GM18526 (cell line): Measurements from ENCODE around the gene CEMP1.

ENCODE experiments used
- POLR2A ChIP-seq: IDR thresholded peaks from 3 replicates; pipeline ENCODE4 v1.6.1; 2011; ENCODE audit not compliant: insufficient read length; ENCODE audit errors: extremely low read depth

CEMP1 gene, protein sequence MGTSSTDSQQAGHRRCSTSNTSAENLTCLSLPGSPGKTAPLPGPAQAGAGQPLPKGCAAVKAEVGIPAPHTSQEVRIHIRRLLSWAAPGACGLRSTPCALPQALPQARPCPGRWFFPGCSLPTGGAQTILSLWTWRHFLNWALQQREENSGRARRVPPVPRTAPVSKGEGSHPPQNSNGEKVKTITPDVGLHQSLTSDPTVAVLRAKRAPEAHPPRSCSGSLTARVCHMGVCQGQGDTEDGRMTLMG

DNA sequence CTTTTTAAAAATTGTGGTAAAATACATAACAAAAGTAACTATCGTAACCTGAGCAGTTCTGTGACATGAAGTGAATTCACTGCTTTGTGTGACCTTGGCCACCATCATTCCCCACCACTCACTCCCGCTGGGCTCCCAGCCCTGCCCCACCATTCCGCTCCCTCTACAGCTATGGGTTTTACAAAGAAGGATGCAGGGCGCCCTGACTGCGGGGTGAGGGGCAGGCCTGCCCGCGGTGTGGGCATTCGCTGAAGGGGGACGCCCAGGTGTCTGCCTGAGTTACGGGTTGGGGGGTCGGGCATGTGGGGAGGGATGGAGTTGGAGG lies at the start of gene CEMP1:
Gene CEMP1 (minus strand): TSS at position 38 of the 325 bp plus-strand sequence. CDS start 335 bp downstream, outside the sequence.
- no peak for TF ChIP-seq POLR2A

GRCh38 chr16:2537451-2538379 lies 6.5 kb upstream of the CEMP1 start, which contains the start of gene PDPK1:
Gene PDPK1 (plus strand): TSS chr16:2538021. CDS start chr16:2538113, 92 bp downstream.
- peak; percentile 54 for TF ChIP-seq POLR2A

DNA sequence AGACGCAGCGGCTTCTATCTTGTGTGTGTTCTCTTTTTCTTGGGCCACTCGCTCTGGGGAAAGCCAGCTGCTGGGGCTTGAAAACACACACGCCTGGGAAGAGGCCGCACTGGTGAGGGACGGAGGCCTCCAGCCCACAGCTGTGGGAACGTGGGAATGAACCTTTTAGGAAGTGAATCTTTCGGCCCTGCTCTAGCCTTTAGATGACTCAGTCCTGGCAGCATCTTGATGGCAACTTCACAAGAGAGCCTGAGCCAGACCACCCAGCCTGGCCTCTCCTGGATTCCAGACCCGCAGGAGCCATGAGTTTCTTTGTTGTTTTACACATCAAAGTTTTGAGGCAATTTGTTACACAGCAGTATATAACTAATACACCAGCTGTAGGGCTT lies 4.4 kb upstream of the CEMP1 start:
- no peak for TF ChIP-seq POLR2A

DNA sequence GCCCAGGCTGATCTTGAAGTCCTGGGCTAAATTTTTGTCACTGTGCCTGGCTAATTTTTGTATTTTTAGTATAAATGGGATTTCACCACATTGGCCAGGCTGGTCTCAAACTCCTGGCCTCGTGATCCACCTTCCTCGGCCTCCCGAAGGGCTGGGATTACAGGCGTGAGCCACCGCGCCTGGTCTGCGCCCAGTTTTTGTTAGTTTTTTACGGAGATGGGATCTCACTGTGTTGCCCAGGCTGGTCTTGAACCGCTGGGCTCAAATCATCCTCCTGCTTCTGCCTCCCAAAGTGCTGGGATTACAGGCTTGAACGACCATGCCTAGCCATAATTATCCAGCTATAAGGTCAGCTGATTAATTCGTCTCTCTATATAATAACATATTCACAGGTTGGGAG lies 2.7 kb upstream of the CEMP1 start:
- no peak for TF ChIP-seq POLR2A

DNA sequence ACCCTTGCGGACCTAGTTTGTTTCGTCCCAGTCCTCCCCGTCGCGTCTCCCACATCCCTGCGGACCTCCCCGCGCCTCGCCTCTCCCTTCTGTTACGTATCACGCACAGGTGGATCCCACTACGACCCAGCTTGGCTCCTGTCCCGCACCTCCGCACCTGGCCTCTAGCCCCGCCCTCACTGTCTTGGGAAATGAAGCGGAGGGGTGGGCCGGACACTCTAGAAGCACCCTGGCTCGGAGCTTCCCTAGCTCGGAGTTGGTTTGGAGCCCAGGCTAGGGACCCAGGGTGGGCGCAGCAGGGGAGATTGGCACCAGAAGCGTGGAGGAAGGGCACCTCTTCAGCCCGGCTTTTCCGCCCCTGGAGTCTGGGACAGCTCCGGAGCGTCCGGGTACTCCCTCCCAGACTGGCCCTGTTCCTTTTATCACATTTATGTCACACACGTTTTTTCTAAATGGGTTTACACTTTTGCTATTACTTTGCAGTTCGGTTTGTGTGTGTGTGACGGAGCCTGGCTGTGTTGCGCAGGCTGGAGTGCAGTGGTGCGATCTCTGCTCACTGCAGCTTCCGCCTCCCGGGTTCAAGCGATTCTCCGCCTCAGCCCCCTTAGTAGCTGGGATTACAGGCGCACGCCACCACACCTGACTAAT lies 1.4 kb upstream of the CEMP1 start:
- no peak for TF ChIP-seq POLR2A

DNA sequence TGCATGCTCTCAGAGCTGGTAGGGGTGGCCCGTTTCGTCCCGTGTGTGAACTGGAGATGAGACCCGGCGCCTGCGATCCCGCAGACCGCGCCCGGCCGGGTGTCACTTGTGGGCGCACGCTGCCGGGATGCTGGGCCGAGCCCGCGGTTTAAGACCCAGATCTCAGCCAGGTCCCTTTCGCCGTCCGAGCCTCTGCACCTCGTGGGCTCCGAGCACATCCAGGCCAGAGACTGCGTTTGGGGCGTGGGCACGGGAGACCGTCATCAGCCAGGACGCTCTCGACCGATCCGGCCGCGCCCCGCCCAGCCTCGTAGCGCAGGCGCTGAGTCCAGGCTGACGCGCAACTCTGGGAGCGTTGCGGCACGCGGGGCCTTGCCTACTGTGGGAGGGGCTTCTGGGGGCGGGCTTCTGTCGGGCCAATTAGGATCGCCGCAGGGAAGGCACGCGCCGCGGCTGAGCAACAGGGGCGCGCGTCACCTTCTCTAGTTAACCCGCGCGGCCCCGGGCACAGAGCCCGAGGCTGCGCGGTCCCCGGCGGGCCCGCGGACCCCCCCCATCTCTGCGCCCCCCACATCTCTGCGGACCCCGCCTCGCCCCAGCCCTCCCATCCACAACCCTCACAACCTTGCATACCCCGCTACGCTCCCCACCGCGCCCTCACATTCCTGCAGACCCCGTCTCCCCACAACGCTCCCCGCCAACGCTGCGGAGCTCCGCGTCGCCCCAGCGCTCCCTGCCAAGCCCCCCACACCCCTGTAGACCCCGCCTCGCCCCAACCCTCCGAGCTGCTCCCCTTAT lies 687 bp upstream of the CEMP1 start:
- peak; percentile 71 for TF ChIP-seq POLR2A

DNA sequence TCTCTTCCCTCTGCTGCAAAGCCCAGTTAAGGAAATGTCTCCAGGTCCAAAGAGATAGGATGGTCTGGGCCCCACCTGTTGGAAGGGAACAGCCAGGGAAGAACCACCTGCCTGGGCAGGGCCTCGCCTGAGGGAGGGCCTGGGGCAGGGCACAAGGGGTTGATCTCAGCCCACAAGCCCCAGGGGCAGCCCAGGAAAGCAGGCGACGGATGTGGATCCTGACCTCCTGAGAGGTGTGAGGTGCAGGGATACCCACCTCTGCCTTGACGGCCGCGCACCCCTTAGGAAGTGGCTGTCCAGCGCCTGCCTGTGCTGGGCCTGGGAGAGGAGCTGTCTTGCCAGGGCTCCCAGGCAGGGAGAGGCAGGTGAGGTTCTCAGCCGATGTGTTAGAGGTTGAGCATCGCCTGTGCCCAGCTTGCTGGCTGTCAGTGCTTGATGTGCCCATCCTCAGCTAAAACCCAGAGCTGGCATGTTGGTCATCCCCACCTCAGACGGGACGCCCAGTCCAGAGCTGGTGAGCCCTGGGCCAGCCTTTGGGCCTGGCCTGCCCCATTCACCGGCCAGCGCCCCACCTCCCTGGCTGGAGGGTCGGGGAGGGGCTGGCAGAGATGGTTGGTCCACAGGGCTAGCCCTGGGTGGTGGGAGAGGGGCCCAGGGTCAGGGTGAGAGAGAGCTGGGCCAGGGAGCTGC lies 434 bp downstream of the CEMP1 start:
- no peak for TF ChIP-seq POLR2A

GRCh38 chr16:2529961-2530628 lies 1.1 kb downstream of the CEMP1 start:
- TF ChIP-seq POLR2A: no peak

DNA sequence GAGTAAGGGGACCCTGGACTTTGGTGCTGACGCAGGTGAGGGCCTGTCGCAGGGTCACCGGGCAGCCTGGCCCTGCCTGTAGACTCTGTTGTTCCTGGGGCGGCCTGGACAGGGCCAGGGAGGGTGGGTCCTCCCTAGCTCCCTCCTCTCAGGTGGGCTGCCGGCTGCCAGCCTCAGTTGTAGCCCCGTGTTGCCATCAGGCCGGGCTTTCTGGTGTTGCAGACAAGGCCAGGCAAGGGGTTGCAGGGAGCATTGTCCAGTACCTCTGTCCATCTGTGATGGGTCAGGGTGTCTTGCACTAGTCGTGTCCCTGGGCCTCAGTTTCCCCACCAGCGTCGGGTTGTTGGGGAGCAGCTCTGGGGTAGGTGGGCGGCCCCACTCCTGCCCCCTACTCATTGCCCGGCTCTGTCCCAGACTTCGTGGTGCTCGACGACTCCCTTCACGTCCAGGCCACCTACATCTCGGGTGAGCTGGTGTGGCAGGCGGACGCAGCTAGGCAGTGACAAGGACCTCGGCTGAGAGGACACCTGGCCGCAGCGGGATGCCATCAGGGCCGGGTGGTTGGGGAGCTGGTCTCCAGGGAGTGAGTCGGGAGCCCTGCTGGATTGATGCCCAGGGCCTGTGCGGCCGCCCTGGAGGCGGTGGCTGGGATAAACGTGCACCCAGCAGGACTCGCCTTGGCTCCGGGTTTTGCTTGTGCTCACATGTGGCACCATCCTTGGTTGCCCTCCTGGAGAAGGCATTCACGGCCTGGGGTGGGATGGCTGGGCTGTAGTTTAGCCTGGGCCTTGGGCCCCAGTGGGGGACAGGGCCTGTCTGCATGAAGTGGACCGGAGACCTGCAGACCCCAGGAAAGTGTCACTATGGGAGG lies 1.9 kb downstream of the CEMP1 start:
- no peak for TF ChIP-seq POLR2A

DNA sequence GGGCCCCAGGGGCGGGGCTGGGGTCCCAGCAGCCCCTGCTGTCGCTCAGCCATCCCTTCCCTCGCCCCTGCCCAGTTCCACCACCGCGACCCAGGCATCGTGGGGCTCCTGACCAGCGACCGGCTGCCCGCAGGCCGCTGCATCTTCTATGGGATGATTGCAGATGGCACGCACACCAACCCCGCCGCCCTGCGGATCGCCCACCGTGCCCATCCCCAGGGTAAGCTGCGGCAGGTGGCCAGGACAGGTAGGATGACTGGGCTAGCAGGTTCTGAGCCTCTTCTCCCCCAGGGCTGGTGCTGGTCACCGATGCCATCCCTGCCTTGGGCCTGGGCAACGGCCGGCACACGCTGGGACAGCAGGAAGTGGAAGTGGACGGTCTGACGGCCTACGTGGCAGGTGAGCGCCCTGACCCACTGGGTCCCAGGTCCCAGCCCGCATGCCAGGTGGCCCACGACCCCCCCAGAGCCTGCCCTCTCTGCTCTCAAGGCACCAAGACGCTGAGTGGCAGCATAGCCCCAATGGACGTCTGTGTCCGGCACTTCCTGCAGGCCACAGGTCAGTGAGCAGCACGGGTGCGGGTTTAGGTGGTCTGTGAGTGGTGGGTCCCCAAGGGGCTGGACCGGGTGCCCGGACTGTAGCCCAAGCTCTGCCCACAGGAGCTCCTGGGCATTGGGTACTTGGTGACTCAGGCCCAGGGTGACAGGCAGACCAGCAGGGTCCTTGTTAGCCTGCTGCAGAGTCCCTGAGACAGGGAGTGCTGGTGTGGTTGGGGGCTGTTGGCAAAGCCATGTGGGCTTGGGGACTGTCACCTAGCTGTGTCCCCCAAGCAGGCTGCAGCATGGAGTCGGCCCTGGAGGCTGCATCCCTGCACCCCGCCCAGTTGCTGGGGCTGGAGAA lies 2.8 kb downstream of the CEMP1 start:
- TF ChIP-seq POLR2A: no peak

DNA sequence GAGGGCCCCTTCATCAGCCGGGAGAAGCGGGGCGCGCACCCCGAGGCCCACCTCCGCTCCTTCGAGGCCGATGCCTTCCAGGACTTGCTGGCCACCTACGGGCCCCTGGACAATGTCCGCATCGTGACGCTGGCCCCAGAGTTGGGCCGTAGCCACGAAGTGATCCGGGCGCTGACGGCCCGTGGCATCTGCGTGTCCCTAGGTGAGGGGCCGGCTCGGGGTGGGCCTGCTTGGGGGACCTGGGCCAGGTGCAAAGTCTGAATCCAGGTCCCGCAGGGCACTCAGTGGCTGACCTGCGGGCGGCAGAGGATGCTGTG lies 3.5 kb downstream of the CEMP1 start:
- no peak for TF ChIP-seq POLR2A

DNA sequence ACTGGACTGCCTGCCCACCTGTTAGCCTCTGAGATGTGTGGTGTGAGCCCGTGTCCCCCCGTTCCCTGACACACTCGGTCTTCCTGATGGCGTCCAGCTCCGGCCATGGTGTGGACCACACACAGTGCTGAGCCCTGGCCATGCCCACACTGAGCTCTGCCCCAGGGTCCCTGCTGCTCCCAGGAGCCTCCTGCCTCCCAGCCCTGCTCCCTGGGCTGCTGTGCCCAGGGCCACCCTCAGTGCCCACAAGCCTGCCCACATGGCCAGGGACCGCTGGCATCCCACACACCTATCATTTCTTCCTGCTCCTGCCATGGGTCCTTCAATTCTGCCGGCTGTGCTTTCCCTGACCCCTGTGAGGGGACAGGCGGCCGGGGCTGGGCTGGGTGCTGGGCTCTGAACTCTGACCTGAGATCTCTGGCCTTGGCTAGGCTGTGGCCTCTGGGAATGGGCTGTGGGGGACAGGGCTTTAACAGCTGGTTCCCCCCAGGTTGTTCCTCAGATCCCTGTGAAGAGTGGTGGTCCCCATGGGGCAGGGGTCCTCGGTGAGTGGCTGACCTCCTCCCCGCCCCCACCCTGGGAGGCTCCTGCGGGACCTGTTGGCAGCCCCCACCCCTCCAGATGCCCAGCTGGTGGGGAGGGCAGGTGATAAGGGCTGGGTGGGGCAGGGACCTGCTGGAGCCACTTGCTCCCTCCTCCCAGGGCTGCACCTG lies 4.0 kb downstream of the CEMP1 start:
- no peak for TF ChIP-seq POLR2A
